HG02610 (cell line): Measurements from ENCODE around the gene RPUSD4.

Experiments used
- ATAC-seq: cut with Tn5 transposase; IDR thresholded peaks from one replicate; pipeline ENCODE4 v1.9.1; 2021; ENCODE audit warnings: mild to moderate bottlenecking, moderate library complexity; ENCODE audit not compliant: unreplicated experiment

RPUSD4 gene

DNA sequence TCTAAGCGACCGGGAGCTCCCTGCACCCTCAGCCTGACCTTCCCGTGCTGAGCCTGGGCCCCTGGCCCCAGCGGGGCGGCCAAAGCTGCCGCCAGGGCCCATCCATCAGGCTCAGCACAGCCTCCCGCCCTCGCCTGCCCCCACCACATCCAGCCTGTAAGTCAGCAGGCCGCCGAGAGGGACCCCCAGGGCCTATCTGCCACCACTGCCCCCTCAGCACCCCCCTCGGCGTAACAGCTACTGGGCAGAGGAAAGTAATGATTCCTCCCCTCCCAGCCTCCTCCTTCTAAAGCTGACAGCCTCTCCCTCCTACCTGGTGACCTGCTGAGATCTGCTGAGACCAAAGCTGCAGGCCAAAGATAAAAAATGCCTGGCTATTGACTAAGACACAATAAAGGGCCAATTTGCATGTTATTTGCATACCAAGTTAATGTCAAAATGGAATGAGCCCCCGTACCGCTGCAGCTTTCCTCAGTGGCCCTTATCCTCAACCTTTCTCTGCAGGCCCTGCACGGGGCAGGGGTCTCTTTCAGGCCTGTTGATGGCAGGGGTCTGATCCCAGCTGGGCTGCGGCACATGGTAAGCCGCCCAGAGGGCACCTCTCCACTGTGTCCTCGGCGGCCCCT, 51.6 kb downstream of the RPUSD4 start:
- ATAC-seq, result no peak

DNA sequence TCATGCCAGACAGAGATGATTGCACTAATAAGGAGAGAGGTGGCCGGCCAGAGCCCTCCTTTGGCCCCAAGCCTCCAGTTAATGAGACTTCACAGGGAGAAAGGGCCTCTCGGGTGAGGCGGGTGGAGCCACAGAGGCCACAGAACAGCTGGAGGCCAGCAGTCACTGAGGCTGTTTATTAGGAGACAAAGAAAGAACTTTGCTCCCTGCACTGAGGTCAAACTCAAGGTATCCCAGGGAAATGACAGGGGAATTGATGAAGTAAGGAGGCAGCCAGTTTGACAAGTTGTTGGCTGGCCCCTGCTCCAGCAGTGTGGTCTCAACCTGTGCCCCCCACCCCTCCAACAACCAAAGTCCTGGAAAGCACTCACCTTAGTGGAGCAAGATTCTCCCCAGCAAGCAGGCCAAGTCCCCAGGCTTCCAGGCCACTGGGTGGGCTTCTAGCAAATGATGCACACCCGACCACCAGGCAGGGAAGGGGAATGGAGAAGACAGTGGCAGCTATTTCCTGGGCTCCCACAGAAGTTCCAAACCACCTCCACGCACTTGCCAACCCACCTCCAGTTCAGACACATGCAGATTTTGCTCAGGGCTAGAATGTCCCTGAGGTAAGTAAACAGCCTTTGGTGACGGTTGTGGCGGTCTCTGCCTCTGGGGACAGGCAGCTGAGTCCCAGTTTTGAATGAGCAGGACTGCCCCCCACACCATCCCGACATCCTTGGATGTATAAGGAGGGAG, 53.2 kb downstream of the RPUSD4 start:
- ATAC-seq, result no peak

DNA sequence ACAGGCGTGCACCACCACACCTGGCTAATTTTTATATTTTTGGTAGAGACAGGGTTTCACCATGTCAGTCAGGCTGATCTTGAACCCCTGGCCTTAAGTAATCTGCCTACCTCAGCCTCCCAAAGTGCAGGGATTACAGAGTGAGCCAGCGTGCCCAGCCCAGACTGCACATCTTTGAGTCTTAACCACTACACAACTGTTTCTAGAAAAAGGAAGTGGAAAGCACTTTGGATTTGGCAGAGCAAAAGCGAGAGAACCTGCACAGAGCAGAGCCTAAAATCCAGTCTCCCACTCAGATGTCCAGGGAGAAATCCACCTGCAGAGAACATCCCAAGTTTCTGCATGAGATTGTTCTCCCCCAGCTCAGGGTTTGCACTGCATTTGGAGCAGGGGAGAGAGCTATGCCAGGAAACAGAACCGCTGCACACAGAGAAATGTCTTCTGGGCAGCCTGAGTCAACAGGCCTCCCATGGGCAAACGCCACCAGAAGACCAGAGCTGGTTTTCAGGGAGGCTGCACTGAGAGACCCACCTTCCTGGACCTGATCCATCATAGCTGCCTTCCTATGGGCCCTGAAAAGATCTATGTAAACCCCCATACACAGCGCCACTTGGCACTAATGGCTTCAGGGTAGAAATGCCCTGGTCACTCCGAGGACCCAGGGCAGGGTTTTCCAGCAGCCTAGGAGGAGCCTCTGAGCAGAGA, 54.0 kb downstream of the RPUSD4 start:
- ATAC-seq, result no peak

DNA sequence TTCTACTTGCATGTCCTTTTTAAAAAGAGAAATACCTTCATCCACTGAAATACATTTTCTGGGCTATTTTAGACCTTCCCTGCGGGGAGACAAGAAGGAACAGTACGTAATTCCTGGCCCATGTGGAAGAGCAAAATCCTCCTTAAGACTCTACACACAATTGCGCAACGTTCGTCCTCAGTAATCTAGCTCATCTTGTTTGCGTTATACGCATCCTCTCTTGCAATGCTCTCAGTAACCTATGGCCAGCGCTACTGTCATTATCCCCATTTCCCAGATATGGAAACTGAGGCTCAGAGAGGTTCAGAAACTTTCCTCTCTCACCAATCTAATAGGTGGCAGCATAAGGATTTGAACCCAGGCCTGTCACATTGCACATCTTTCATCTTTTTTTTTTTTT, 54.6 kb downstream of the RPUSD4 start:
- no peak for ATAC-seq

DNA sequence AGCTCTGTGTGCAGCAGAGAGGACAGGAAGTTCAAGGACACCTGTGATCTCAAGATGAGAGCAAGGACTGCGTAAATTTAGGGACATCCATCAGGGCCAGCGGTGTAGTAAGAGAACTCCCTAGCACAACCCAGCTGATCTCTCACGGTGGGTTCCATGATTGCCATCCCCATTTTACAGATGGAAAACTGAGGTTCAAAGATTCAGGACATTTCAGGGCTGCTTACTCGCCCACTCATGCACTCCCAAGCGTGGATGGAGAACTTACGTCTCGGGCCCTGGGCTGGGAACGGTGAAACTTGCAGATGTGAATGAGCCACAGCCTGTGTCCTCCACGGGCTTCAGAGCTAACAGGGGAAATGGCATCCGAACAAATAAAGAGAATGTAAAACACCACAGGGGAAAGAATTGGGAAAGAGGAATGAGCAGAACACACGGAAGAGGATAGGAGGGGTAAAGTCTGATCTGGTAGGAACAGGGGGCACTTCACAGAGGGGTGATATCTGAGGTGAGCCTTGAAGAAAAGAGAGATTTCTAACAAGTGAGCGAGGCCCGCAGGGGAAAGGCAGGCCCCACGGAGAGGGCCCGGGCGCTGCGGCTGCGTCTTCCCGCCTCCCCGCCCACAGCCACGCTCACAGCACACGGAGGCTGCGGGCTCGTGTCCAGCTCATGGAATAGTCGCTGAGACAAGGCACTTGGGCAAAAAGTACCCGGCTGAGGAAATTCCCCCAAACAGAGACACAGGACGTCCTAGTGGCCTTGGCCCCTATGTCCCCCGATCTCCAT, 55.9 kb downstream of the RPUSD4 start:
- ATAC-seq, result no peak

GRCh38 chr11:126154691-126155090, 56.8 kb downstream of the RPUSD4 start:
- ATAC-seq, result no peak

DNA sequence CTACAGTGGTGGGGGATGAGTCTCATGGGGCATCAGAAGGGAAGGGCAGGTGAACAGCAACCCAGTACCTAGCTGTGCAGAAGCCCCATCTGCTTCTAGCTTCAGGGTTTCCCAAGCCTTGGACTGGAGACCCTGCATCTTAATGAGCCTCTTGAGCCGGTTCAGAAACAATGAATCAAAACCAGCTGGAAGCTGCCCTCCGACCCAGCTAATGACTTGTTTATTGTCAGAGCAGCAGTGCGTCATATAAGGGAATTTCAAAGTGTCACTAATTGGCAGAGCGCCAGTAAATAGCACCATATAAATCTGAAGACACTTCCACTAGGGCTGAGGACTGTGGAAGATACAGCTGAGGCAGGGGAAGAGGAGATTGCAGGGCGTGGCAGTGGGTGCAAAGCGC, 57.5 kb downstream of the RPUSD4 start:
- ATAC-seq, result no peak

GRCh38 chr11:126153006-126153405, 58.4 kb downstream of the RPUSD4 start:
- no peak for ATAC-seq

DNA sequence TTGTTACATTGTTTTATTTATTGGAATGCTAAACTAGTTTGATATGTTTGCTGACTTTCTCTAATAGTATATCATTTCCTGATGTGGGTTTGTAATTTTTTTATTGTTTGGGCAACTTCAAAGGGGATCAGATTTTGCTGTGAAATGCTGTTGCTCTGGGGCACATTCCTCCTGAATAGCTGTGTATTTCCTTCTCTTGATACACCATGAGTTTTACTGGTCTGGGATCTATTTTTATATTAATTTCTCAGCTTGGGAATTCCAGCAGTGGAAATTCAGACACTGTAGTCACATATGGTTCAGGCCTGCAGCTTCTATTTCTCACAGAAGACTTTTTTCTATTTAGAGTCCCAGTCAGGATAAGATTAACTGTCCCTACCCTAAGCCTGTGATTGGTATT, 58.9 kb downstream of the RPUSD4 start:
- no peak for ATAC-seq

- ATAC-seq, result no peak
Observed at GRCh38 chr11:126152152-126152551, 59.3 kb downstream of the RPUSD4 start.
